ENCODE results near the gene CTPS2.
A peak's percentile ranks its signal among the peaks of the same experiment; 100 is the strongest.
"Not testable (repeated sequence)": the region's sequence is repeated elsewhere in the genome, so short reads cannot be mapped to it uniquely, and the experiment has no call there.

The CTPS2 gene, protein sequence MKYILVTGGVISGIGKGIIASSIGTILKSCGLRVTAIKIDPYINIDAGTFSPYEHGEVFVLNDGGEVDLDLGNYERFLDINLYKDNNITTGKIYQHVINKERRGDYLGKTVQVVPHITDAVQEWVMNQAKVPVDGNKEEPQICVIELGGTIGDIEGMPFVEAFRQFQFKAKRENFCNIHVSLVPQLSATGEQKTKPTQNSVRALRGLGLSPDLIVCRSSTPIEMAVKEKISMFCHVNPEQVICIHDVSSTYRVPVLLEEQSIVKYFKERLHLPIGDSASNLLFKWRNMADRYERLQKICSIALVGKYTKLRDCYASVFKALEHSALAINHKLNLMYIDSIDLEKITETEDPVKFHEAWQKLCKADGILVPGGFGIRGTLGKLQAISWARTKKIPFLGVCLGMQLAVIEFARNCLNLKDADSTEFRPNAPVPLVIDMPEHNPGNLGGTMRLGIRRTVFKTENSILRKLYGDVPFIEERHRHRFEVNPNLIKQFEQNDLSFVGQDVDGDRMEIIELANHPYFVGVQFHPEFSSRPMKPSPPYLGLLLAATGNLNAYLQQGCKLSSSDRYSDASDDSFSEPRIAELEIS

DNA sequence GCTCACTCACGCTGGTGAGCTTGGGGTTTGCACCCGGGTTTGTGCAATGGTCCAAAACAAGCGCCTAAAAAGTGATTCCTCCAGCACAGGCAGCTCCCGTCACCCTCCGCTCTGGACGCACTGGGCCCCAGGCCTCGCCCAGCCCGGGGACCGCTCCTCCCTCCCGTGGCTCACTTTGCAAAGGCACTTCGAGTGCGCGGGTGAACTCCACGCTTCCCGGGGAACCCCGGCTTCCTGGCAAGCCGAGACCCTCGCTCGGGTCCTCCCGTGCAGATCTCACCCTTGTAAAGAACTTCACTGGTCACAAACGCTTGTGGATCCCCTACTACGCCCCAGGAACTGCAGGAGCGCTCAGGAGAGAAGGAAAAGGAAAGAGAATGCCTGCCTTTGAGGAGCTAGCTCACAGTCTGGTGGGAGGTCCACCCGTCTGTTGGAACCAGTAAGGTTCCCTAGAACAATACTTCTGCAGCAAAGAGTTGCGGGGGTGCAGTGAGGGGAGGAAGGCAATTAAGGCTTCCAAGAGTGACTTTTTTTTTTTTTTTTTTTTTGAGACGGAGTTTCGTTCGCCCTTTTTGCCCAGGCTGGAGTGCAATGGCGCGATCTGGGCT is at the start of gene CTPS2:
TSS of gene CTPS2 (minus strand) at position 122 of the 608 bp plus-strand sequence. CDS start 9,767 bp downstream, outside the sequence.
- DNase-seq: peak; percentile 49

DNA sequence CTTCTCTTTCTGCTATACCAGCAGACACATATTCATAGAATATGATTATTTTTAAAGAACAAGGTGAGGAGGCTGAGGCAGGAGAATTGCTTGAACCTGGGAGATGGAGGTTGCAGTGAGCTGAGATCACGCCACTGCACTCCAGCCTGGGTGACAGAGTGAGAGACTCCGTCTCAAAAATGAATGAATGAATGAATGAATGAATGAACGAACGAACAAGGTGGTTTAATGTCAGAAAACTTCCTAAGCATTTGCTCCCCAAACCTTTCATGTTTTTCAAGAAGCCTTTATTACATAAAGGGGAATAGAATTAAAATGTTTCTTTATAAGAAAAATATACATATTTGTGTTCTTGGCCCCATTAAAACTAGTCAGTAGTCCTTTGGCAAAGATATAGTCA is 49.0 kb upstream of the CTPS2 start:
- DNase-seq: not testable (repeated sequence)

DNA sequence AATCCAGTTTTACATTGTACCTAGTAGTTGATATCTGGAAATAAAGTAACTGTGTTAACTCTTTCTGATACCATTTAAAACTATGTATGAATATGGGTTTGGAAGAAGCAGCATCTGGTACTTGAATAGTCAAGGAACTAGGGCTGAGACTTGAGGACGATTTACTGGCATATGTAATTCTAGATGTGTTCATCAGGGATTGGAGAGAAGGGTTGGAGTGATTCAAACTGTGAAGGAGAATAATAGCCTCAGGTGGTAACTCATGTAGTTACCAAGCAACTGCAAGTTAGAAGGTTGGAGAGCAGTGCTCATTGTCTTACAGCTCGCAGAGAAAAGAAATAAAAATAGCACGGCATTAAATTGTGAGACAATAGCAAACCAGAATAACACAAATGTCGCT is 44.3 kb upstream of the CTPS2 start:
- no peak for DNase-seq

DNA sequence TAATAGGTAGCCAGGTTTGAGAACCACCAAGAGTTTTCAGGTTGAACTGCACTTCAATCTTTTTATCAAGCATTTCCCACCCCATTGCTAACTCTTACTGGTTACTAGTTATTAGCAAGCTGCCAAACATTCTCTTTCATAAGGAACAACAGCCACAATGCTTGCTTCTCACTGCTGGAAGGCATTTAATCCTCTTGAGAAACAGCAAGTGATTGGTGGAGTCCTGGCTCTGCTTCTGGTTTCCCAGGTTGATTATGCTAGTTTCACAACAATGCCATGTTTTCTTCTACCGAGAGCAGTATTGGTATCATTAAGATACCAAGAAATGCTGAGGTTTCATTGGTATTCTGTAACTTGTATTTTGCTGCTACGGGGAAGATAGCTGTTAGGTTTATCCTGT is 41.5 kb upstream of the CTPS2 start:
- no peak for DNase-seq

DNA sequence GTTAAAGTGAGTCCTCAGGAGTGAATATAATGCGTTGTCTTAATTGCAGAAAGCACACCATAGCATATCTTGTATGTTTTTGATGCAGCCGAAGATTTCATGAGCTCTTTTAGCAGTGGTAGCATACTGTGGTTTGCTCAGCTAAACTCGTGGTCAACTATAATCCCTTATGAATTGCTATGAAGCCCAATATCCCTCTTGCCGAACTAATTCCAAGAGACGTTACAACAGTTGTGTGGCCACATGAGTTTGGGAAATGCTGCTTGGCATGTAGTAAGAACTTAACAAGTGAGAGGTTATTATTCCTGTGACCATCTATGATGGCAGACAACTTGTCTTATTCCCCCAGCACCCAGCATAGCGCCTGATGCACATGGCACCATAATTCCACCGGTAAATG is 37.7 kb upstream of the CTPS2 start:
- DNase-seq: no peak

DNA sequence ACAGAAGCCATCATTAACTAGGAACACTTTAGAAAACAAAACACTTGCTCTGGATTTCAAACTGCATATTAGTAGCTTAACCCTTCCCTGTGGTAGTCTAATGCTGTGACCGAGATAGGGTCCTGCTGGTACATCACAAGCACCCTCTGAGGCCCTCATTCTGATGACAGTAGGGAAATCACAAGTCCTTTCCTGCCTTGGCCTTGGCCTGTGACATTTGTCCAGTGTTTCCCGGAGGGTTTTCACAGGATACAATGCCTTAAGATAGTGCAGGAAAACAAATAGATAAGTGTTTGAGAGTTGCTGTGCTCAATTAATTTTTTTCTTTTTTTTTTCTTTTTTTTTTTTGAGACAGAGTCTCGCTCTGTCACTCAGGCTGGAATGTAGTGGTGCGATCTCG is 36.0 kb upstream of the CTPS2 start:
- DNase-seq: no peak

DNA sequence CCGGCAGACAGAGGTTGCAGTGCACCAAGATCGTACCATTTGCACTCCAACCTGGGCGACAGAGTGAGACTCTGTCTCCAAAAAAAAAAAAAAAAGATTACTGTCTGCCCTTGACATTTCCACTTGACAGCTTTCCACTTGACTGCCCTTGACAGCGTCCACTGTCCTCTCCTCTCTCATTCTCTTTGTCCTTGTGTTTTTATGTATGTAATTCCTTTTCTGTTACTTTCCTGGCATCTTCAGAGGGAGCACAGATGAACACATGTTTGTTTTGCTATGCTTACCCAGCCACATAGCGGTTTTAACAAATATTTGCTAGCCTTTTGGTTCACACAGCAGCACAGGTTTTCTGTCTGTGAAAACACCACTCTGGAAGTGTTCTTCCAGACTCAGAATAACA is 33.2 kb upstream of the CTPS2 start:
- no peak for DNase-seq

DNA sequence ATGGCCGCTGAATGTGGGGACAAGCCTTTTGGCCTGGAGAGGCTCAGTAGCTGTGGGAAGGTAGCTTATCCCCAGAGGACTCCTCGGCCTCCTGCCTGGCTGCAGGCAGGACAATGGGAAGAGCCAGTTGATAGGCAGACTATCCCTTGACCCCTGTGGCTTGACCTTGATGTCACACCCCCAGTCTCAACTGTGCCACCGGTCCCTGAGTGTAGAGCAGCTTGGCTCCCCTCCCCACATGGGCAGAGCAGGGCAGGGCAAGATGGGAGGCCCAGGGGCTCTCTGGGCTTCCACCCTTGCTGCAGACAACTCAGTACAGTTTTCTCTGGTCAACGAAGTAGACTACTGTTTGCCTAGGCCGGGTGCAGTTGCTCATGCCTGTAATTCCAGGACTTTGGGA is 32.6 kb upstream of the CTPS2 start:
- no peak for DNase-seq

DNA sequence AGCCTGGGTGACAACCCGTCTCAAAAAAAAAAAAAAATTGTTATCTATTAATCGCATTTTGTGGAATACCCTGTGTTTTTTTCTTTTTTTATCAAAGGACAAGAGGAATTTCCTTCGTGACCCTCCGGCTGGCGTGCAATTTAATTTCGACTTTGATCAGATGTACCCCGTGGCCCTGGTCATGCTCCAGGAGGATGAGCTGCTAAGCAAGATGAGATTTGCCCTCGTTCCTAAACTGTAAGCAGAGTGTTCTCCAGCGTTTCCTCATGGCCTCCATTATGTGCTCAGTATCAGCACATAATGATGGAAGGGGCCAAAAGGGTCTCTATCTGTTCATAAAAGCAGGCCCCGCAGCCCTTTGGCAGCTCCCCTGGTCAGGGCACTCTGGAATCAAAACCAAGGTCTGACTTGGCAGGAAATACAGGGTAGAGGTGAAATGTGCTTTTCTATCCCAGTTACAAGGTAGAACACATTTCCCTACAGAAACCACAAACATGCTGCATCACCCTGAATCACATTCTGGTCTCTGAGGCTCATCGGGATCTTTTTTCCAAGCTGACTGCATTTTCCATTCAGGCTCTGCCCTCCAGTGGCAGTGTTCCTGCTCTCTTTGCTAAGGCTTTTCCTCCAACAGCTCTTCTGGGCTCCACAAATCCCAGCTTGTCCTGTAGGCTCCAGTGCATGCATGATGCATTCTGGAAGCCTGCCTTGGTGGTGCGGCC is 31.3 kb upstream of the CTPS2 start:
- DNase-seq: no peak

DNA sequence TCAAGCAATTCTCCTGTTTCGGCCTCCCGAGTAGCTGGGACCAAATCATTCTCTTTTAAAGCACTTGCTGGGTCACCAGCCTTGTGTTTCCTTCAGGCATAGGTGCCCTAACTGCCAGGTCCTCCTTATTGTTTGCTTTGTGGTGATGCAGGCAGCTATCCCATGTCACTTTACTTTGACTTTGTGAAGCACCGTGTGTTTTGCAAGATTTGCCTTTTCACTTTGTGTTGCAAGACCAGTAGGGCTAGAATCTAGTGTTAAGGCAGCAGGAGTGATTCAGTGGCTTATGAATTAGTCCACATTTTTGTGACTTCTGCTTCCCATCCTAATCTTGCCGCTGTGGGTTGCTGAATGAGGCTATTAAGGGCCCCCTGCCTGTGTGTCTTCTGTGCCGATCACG is 27.1 kb upstream of the CTPS2 start:
- no peak for DNase-seq

DNA sequence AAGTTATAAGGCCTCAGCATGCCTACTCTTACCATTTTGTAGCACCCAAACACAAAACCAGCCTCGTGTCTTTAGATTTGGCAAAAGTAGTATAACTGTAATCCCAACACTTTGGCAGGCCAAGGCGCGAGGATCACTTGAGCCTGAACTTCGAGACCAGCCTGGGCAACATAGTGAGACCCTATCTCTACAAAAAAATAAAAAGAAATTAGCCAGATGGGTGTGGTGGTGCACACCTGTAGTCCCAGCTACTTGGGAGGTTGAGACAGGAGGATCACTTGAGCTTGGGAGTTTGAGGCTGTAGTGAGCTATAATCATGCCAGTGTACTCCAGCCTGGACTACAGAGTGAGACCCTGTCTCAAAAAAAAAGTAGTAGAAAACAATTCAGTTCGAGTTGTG is 24.6 kb upstream of the CTPS2 start:
- DNase-seq: no peak

DNA sequence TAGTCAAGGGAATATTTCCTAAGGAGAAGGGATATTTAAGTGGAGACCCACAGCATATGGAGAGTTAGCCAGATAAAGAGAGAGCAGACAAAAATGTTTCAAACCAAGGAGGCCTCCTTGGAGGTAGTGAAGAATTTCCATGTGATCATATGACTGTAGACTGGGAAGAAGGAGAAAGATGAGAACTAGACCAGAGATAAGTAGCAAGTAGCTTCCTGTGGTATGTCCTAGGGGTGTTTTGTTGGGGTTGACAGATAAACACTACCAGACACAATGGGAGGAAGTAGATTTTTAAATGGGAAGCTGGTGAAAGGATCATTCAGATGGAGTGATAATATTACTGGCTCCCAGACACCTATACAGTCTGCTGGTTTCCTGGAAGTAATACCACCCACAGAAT is 20.5 kb upstream of the CTPS2 start:
- DNase-seq: no peak

DNA sequence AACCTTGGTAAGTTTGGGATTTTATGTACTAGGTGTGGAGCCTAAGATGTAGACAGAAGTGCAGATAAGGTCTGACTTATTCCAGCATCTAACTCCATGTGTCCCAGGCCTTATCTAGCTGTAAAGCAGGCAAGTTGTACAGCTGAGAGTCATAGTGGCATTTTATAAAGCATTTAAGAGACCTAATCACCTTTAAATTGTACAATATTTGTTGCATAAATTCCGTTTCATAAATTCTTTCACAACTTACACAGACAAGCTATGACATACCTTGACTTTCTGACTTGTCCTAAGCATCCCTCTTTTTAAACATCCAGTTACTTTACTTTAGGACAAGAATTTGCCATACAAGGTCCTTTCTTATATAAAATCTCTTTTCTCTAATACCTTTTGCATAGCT is 18.0 kb upstream of the CTPS2 start:
- DNase-seq: no peak

DNA sequence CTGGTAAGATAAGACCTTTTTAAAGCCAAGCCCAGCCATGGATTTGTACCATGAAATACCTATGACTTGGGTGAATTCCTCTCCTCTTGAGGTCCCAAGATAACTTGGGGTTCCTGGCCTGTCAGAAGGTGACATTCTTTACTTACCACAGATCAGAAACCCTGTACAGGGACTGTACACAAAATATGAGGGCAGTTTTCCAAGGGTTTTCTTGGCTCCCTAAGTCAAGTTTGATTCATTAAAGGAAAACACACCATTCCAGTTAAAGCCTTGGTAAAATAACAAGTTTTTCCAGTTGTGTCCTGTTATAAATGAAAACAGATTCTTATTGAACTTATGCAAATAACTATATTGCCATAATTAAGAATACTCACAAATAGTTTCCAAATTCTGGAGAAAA is 15.2 kb upstream of the CTPS2 start:
- DNase-seq: no peak

DNA sequence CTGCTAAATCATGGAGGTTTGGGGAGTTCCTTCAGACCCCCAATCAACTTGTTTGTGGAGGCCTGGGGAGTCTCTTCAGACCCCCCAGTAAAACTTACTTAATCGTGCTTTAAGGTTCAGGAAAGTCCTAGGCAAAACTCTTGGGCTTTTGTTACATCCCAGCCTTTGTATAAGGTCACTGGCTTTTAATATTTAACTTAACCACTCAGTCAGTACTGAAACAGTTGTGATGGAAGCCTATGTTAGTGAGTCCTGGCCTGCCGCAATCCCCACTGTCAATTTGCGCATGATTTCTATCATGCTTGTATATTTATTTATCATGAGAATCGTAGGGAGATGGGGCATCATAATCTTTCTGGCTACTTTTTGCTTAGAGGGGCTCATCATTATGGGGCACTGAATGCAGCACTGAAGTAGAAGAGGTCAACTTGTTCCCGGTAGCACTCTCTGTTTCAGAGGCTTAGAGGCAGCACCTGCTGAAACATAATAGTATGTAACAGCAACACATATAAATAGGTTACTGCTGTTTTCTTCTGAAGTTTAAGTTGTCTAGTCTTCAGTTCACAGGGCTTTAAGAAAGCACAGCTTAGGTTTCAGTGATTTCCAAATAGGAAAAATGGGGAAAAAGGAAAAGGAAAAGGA is 14.0 kb upstream of the CTPS2 start:
- not testable (repeated sequence) for DNase-seq

DNA sequence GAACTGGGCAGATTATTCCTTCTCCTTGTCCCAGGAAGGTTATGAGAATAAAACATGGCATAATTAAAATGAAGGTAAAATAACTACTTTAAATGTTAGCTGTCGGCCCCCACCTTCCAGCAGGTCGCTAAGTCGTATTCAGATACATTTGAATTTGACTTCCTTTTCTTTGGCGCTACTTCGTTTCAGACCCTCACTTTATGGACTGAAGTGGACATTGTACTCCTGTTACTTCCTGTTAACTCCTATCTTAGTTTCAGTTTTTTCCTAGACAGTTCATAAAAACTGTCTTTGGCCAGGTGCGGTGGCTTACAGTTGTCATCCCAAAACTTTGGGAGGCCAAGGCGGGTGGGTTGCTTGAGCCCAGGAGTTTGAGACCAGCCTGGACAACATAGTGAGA is 12.6 kb upstream of the CTPS2 start:
- DNase-seq: no peak

DNA sequence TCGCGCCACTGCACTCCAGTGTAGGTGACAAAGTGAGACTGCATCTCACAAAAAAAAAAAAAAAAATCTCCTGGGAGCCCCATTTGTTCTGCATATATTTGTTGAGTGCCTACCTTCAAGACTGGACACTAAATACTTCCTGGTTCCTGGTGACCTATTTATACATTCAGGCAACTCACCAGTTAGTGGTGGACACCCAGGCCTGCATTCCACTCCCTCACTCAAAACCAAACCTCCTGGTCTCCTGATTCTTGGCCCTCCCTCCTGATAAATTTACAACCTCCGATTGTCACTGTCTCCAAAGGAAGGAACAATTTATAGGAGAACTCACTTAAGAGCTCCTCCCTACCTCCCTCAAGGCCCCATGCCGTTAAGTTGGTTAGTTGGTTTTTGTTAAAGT is 10.0 kb upstream of the CTPS2 start:
- DNase-seq: no peak

DNA sequence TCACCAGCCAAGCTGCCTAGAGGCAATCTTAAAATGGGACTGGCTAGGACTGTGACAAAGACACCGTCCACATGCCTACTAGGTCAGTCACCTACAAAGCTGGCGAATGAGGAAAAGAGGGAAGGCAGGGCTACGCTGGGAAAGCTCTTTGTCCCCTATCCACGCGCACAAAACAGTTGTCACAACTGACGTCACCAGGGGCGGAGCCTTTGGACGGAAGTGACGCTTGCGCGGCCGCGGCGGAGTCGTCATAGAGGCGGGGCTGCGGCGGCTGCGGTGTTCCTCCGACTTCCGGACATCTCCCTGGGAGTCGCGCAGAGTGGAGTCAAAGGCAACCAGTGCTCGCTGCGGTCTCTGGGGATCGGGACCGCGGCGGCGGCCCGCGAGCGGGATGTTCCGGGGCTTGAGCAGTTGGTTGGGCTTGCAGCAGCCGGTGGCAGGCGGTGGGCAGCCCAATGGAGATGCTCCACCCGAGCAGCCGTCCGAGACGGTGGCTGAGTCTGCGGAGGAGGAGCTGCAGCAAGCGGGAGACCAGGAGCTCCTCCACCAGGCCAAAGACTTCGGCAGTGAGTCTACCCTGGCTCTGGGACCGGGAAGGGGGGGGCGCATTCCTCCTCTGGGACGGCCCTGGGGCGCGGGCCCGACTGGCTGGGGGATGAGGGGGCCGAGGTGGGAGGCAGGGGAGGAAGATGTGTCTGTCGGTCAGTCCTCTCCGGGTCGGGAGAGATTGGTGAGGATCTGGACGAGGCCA is 7.0 kb upstream of the CTPS2 start, which contains the start of gene SYAP1:
TSS of gene SYAP1 (plus strand) at position 279 of the 751 bp plus-strand sequence. CDS start at position 392, 113 bp downstream.
- peak; percentile 89 for DNase-seq

DNA sequence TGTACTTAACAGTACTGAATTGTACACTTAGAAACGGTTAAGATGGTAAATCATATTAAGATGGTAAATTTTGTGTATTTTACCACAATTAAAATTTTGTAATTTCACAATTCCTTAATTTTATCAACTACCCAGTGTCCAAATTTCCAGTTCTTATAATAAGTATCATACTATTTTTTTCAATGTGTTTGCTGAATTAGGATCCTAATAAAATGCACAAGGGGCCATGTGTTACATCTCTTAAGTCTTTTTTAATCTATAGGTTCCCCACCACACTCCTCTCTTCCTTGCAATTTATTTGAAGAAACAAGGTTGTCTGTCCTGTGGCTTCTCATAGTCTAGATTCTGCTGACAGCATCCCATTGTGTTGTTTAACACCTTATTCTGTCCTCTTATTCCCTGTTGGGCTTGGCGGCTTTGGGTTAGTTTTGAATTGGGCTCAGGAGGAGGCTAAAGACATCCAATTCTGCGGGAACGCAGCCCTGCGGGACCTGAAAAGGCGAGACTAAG is 6.4 kb upstream of the CTPS2 start:
- DNase-seq: no peak

DNA sequence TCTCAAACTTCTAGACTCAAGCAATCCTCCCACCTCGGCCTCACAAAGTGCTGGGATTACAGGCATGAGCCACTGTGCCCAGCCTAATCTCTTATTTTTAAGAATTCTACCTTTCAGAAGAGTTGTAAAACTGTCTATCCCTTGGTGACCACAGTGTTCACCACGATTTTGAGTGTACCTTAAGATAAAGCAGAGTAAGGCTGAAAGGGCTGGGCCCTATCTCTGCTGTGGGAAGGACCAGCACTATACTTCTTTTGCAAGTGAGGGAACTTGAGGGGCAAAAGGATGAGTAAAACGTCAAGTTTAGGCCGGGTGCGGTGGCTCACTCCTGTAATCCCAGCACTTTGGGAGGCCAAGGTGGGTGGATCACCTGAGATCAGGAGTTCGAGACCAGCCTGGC is 4.0 kb upstream of the CTPS2 start:
- DNase-seq: not testable (repeated sequence)

DNA sequence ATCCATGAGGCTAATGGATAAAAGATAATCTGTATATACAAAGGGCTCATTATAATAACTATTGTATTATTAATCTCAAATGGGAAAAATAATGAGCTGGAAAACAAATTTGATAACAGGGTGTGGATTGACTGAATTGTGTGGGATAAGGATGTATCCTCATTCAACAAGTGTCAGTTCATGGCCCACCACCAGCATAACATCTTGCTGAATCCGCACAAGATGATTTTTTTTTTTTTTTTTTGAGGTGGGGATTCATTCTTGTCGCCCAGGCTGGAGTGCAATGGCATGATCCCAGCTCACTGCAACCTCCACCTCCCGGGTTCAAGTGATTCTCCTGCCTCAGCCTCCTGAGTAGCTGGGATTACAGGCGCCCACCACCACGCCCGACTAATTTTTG is 3.2 kb upstream of the CTPS2 start:
- DNase-seq: not testable (repeated sequence)

DNA sequence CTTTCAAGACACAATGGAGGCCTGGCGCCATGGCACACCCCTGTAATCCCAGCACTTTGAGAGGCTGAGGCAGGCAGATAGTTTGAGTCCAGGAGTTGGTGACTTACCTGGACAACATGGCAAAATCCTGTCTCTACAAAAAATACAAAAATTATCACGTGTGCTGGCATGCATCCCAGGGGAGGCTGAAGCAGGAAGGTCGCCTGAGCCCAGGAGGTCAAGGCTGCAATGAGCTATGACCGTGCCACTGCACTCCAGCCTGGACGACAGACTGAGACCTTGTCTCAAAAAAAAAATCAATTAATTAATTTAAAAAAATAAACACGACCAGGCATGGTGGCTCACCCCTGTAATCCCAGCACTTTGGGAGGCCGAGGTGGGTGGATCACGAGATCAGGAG is 2.0 kb upstream of the CTPS2 start:
- DNase-seq: no peak

Data from activated naive CD4-positive, alpha-beta T cell treated with anti-CD3 and anti-CD28 coated beads, Interleukin-2, amount 50 U/mL, for 16 hours (primary cell).